Activated CD4-positive, alpha-beta memory T cell treated with anti-CD3 and anti-CD28 coated beads, Interleukin-2, amount 10 ng/mL, durations not matched to agents 7 days and 5 days (primary cell): Measurements from ENCODE around the gene ADPRH. TPM values are rescaled to one million over a fixed set of nuclear protein-coding genes. Genes with fewer than 3 reads are reported as not detected.
A peak's percentile ranks its signal among the peaks of the same experiment; 100 is the strongest.

ENCODE experiments used
- CTCF ChIA-PET: fragments of 350-600 bp; sonication (Branson Sonifier 250); formaldehyde crosslinking; loops from one replicate; lab custom pipeline; 2021; ENCODE audit warnings: antibody characterized with exemption, inconsistent platforms; lab: Charles Lee
- POLR2A ChIA-PET: fragments of 350-600 bp; sonication (Branson Sonifier 250); formaldehyde crosslinking; loops from one replicate; lab custom pipeline; 2021; ENCODE audit warnings: antibody characterized with exemption; lab: Charles Lee
- DNase-seq: peaks from one replicate; pipeline ENCODE4 v3.0.0-alpha.2; 2020
- H3K27ac Mint-ChIP-seq: one replicate; pipeline ENCODE4 v1.8.0; 2021; ENCODE audit warnings: mild to moderate bottlenecking, mixed read lengths
- H3K27me3 Mint-ChIP-seq: one replicate; pipeline ENCODE4 v1.8.0; 2021; ENCODE audit warnings: mixed read lengths
- H3K36me3 Mint-ChIP-seq: one replicate; pipeline ENCODE4 v1.8.0; 2021; ENCODE audit warnings: low read depth, mixed read lengths
- H3K4me1 Mint-ChIP-seq: one replicate; pipeline ENCODE4 v1.8.0; 2021; ENCODE audit warnings: mixed read lengths
- H3K4me3 Mint-ChIP-seq: one replicate; pipeline ENCODE4 v1.8.0; 2021; ENCODE audit warnings: mild to moderate bottlenecking, mixed read lengths
- H3K9me3 Mint-ChIP-seq: one replicate; pipeline ENCODE4 v1.8.0; 2021; ENCODE audit warnings: mixed read lengths
- total RNA-seq, 2 experiments: library from RNA; stranded (reverse); gene quantifications; one replicate each; pipeline ENCODE4 v1.2.3, GENCODE V29; 2021

The ADPRH gene
- total RNA-seq, 2 experiments from 2014 or later = 8.6 to 8.8 TPM

DNA sequence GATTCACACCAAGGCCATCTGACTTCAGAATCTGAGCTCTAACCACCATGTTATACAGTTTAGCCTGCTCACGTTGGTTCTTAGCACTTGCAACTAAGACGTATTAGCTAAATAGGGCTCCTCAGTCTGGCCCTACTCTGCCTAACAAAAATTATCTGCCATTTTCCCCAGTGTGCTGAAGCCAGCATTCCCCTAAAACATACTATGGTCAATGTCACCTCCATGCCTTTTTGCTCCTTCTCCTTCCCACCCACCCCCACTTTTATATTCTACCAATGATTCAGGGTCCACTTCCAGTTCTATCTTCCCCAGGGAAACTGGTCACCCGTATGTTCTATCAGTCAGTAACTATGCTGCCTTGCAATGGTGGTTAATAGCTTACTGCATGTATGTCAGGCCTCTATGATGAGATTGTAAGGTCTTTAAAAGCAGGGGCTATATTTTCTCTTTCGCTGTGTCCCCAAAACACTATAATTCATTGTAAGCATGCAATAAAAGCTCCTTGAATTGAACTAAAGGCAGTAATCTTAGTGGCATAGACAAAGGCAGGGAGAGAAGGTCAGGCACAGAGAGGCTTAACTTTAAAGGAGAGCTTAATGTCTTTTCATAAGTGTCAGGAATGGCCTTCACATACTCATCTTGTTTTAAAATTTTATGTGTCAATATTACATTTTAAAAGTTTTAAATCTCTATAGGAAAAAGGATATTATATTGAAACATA lies 57.8 kb downstream of the ADPRH start:
- Mint-ChIP-seq H3K4me3 (no peak overlapping the region), H3K36me3 (peaks cover 24% of the 10 kb centered on the region), H3K4me1 (peaks cover 40% of the 10 kb centered on the region), H3K9me3 (peaks cover 3% of the 10 kb centered on the region), H3K27me3 (no peaks in the 10 kb centered on the region), H3K27ac (no peak overlapping the region)
- ChIA-PET CTCF (interaction anchor here (0.6 to 1.1 kb wide), 3 partner anchors 44 to 78 kb away, joined by 3 read pairs; no protein-coding TSS in a partner anchor), POLR2A (interaction anchor here (1.0 to 3.5 kb wide), 5 partner anchors 9 to 458 kb away, joined by 4 to 21 read pairs (median 6); partner anchors contain the start of genes COX17, TIMMDC1 and TMEM39A)
- DNase-seq = no peak

DNA sequence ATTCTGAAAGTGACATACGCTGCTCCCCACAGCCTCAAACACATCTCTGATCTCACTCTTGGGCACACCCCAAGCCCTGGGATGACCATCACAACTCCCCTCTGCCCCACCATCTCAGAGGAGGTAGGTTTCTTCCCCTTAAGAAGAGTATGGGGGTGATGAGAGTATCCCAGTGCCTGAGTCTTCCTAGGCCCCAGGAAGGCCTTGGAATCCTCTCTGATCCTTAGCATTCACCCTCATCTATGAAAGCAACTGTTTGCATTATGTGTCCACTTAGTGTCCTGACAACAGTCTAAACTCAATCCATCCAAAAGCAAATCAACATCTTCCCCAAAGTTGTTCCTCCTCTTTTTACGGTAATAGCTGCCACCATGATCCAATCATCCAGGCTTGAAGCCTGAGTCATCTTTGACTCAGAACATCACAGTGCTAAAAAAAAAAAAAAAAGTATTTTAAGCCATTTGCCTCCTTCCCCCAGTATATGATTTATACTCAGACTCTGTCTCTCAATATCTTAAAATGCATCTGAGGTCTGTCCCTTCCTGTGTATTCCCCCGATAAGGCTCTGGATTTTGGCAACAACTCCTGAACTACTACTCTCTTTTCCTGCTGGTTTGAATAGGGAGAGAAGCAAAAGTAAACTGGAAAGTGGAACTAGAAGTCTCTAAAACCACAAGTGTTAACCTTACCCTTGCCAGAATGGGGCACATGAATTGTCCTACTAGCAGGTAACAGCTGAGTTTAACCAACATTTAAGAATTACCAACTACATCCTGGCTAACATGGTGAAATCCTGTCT lies 58.6 kb downstream of the ADPRH start:
- H3K27me3 Mint-ChIP-seq = no peaks in the 10 kb centered on the region
- H3K27ac Mint-ChIP-seq = peak overlapping the region; percentile 95
- peaks cover 27% of the 10 kb centered on the region for H3K36me3 Mint-ChIP-seq
- peaks cover 3% of the 10 kb centered on the region for H3K9me3 Mint-ChIP-seq
- POLR2A ChIA-PET = interaction anchor here (0.7 to 3.5 kb wide), 9 partner anchors 10 to 457 kb away, joined by 3 to 21 read pairs (median 5); partner anchors contain the start of genes CD80, COX17, TIMMDC1 and TMEM39A
- peaks cover 48% of the 10 kb centered on the region for H3K4me1 Mint-ChIP-seq
- CTCF ChIA-PET = interaction anchor here (1.0 to 1.1 kb wide), 2 partner anchors 43 to 79 kb away, joined by 3 read pairs; no protein-coding TSS in a partner anchor
- no peak for DNase-seq
- H3K4me3 Mint-ChIP-seq = no peak overlapping the region

Other genes with a start within 250 kb of the ADPRH start
- 10 to 100 TPM; 42.7 to 42.8 TPM for gene TMEM39A, start 115.9 kb upstream of the ADPRH start, total RNA-seq
- gene POGLUT1, start 110.5 kb upstream of the ADPRH start, total RNA-seq = 10 to 100 TPM; 19.2 to 22.2 TPM
- 10 to 100 TPM; 66.4 to 67.4 TPM for gene TIMMDC1, start 80.9 kb upstream of the ADPRH start, total RNA-seq
- 10 to 100 TPM; 27.1 to 29.5 TPM for gene CD80, start 19.9 kb upstream of the ADPRH start, total RNA-seq
- under 1 TPM in 1 of 2 experiments, not detected in 1; 0.25 TPM for gene PLA1A, start 18.4 kb downstream of the ADPRH start, total RNA-seq
- 1 to 10 TPM; 2.4 to 3.2 TPM for gene POPDC2, start 81.1 kb downstream of the ADPRH start, total RNA-seq
- gene COX17, start 97.9 kb downstream of the ADPRH start, total RNA-seq = 10 to 100 TPM; 63.7 to 69.8 TPM
- gene CFAP91, start 123.5 kb downstream of the ADPRH start, total RNA-seq = not detected
- under 1 TPM; 0.13 to 0.20 TPM for gene NR1I2, start 202.6 kb downstream of the ADPRH start, total RNA-seq